Right lobe of liver (tissue), 6 donors: ENCODE data around the gene TGM4. TPM values are rescaled to one million over a fixed set of nuclear protein-coding genes. Genes with fewer than 3 reads are reported as not detected.

Source experiments
- ATAC-seq, 4 donors: fragments of 200-7000 bp; cut with Tn5 transposase; one replicate each; pipeline ENCODE4 v1.9.1; 2020; ENCODE audit warnings: mild to moderate bottlenecking in 4 of 4, moderate library complexity in 4 of 4
- DNase-seq, 3 donors: peaks; one replicate each; pipeline ENCODE4 v3.0.0-alpha.2; 2020
- H3K27ac ChIP-seq, 3 donors: fragments of 200-600 bp; one replicate each; pipeline ENCODE4 v1.8.0; 2022
- H3K27me3 ChIP-seq, 2 donors: fragments of 200-600 bp; one replicate each; pipeline ENCODE4 v1.8.0; 2022
- H3K36me3 ChIP-seq, 4 donors: fragments of 200-600 bp; sonication (generic) in 1 of 4; one replicate each; pipeline versions ENCODE4 v1.5.1 to v1.8.0; 2017 to 2022; ENCODE audit warnings: control low read depth in 1 of 4
- H3K4me1 ChIP-seq, 4 donors: fragments of 200-600 bp; sonication (generic) in 1 of 4; one replicate each; pipeline versions ENCODE4 v1.5.1 to v1.8.0; 2017 to 2022; ENCODE audit warnings: control low read depth in 1 of 4
- H3K4me3 ChIP-seq, 3 donors: fragments of 200-600 bp; one replicate each; pipeline ENCODE4 v1.8.0; 2022
- H3K9me3 ChIP-seq, 4 donors: fragments of 200-600 bp; sonication (generic) in 1 of 4; one replicate each; pipeline versions ENCODE4 v1.5.1 to v1.8.0; 2017 to 2022; ENCODE audit warnings: control low read depth in 1 of 4
- CTCF ChIP-seq, 4 donors: fragments of 200-600 bp in 3 of 4; fragments of 450-650 bp in 1 of 4; IDR thresholded peaks; one replicate each; pipeline versions ENCODE4 v1.5.1 to v1.8.0; 2016 to 2022; ENCODE audit warnings: antibody characterized with exemption in 4 of 4, mild to moderate bottlenecking in 2 of 4
- POLR2A ChIP-seq: fragments of 450-650 bp; IDR thresholded peaks from one replicate; pipeline ENCODE4 v1.6.1; 2017; ENCODE audit warnings: antibody characterized with exemption, mild to moderate bottlenecking
- WGBS: methylation state at CpG from one replicate; pipeline ENCODE4 v1.1.6; 2018; ENCODE audit warnings: low coverage, low lambda C conversion rate; ENCODE audit not compliant: insufficient coverage; ENCODE audit errors: missing lambda C conversion rate; 5-methylcytosine and 5-hydroxymethylcytosine counted together
- intact Hi-C, 2 donors: fragments of 100-400 bp; cut with DNase I; formaldehyde crosslinking; loops; one replicate each; pipeline versions ENCODE4 v1.11.2 to v1.14.1; 2022
- total RNA-seq, 6 experiments: library from RNA; depleted of rRNA in 2 of 6; stranded (reverse); fragments of >200 nt in 2 of 6; fragmentation: NEBNext Ultra II Directional in 3 of 6; extraction: Animal tissue kit (Norgen Biotek cat#: 25700) in 3 of 6; gene quantifications; one replicate each; pipeline versions ENCODE4 v1.1.0 to v1.2.4, GENCODE V29; 2016 to 2023
- donor health status: DM: no; HTN: yes; CAD: no.
- donor health status: DM: no; HTN: no; CAD: no.
- donor health status: DM: no; HTN: no; CAD: no.
- donor health status: DM: no; HTN: yes; CAD: no.
- donor health status: DM: no; HTN: yes; CAD: no.

TGM4 gene
- total RNA-seq, 6 experiments from 2014 or later, result not detected

GRCh38 chr3:44950275-44950734 lies 75.9 kb downstream of the TGM4 start:
- H3K27ac ChIP-seq, result no peak overlapping the region
- DNase-seq (no peak), ATAC-seq (no peak)
- H3K36me3 ChIP-seq, result no peaks in the 10 kb centered on the region
- H3K4me3 ChIP-seq, result no peak overlapping the region
- TF ChIP-seq CTCF (IDR thresholded peaks at IDR 0.05) (no peak), POLR2A (no peak)
- no peaks in the 10 kb centered on the region for H3K9me3 ChIP-seq
- 89% methylated on average over 1 of the region's 2 CpGs for WGBS
- intact Hi-C loops, result no loop called here
- no peaks in the 10 kb centered on the region for H3K27me3 ChIP-seq
- peaks cover 0 to 4% (median 0%) of the 10 kb centered on the region in 4 donors for H3K4me1 ChIP-seq

DNA sequence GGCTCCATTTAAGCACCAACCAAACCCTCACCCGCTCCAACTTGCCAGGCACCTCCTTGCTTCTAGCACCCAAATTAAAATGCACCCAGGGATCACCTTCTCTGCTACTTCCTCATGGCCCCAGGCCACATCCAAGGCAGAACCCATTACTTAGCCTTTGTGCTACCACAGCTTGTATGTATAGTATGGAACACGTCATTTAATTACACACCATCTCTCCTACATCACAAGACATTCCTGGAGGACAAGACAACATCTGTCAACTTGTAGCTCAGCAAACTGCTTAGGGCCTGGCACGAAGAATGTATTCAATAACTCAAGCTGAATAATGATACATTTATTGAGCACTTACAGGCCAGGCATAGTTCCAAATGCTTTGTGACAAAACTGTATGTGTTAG lies 78.3 kb downstream of the TGM4 start:
- no peaks in the 10 kb centered on the region for H3K9me3 ChIP-seq
- DNase-seq, result no peak
- no peak overlapping the region for H3K27ac ChIP-seq
- 94% methylated on average over 3 of the region's 3 CpGs for WGBS
- peaks cover 0 to 4% (median 0%) of the 10 kb centered on the region in 4 donors for H3K4me1 ChIP-seq
- intact Hi-C loops, result no loop called here
- no peaks in the 10 kb centered on the region for H3K36me3 ChIP-seq
- no peak for TF ChIP-seq POLR2A
- TF ChIP-seq CTCF (IDR thresholded peaks at IDR 0.05), result no peak
- ATAC-seq, result no peak
- H3K27me3 ChIP-seq, result no peaks in the 10 kb centered on the region
- H3K4me3 ChIP-seq, result no peak overlapping the region

DNA sequence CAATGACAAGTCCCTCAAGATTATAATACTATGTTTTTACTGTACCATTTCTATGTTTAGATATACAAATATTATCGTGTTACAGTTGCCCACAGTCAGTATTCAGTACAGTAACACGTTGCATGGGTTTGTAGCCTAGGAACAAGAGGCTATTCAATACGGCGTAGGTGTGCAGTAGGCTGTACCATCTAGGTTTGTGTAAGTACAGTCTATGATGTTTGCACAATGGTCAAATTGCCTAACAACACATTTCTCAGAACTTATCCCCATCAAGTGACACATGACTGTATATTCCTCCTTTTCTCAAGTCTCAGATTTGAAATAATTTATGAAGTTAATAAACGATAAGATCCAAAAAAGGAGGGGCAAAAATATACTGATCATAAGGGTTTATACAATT lies 79.9 kb downstream of the TGM4 start:
- intact Hi-C loops, result no loop called here

GRCh38 chr3:44954962-44955361 lies 80.6 kb downstream of the TGM4 start:
- Histone ChIP-seq H3K36me3 (peaks cover 0 to 13% (median 0%) of the 10 kb centered on the region in 4 donors), H3K27ac (no peak overlapping the region), H3K4me3 (no peak overlapping the region), H3K9me3 (no peaks in the 10 kb centered on the region), H3K27me3 (no peaks in the 10 kb centered on the region), H3K4me1 (peaks cover 0 to 4% (median 0%) of the 10 kb centered on the region in 4 donors)
- ATAC-seq (peak; percentile 57 to 98 (median 74)), DNase-seq (peak in 1 of 3 donors; percentile 67)
- no peak for TF ChIP-seq POLR2A
- no peak for TF ChIP-seq CTCF (IDR thresholded peaks at IDR 0.05)
- 25% methylated on average over 2 of the region's 3 CpGs for WGBS
- intact Hi-C loops, result no loop called here

More for the DNA sequence above, 79.9 kb downstream of the TGM4 start:
- Histone ChIP-seq H3K27ac (no peak overlapping the region), H3K4me3 (no peak overlapping the region), H3K9me3 (no peaks in the 10 kb centered on the region), H3K36me3 (peaks cover 0 to 13% (median 0%) of the 10 kb centered on the region in 4 donors), H3K27me3 (no peaks in the 10 kb centered on the region), H3K4me1 (peaks cover 0 to 4% (median 0%) of the 10 kb centered on the region in 4 donors)
- TF ChIP-seq CTCF (IDR thresholded peaks at IDR 0.05), result no peak
- TF ChIP-seq POLR2A, result no peak
- WGBS, result 84% methylated on average over 5 of the region's 5 CpGs
- DNase-seq (no peak), ATAC-seq (peak in 1 of 4 donors; percentile 11)

GRCh38 chr3:44955917-44956316 lies 81.5 kb downstream of the TGM4 start:
- ATAC-seq, result no peak
- intact Hi-C loops, result no loop called here
- 100% methylated on average over 1 of the region's 1 CpG for WGBS
- Histone ChIP-seq H3K36me3 (peaks cover 0 to 13% (median 0%) of the 10 kb centered on the region in 4 donors), H3K27ac (no peak overlapping the region), H3K9me3 (no peaks in the 10 kb centered on the region), H3K4me3 (no peak overlapping the region), H3K27me3 (no peaks in the 10 kb centered on the region), H3K4me1 (peaks cover 0 to 4% (median 0%) of the 10 kb centered on the region in 4 donors)
- TF ChIP-seq CTCF (IDR thresholded peaks at IDR 0.05) (no peak), POLR2A (no peak)
- no peak for DNase-seq
